K562 (cell line): ENCODE measurements around the gene ELF2.

Experiments
- FOS ChIP-seq: IDR thresholded peaks from 3 replicates; pipeline ENCODE4 v1.6.1; 2011; ENCODE audit not compliant: insufficient read length; ENCODE audit errors: extremely low read depth
- KLF6 ChIP-seq: fragments of 250-450 bp; sonication (Bioruptor Pico); IDR thresholded peaks from 2 replicates; pipeline ENCODE4 v1.4.0; 2020; ENCODE audit warnings: mild to moderate bottlenecking, moderate library complexity, borderline replicate concordance
- NR2C2 ChIP-seq, 2 experiments: fragments of 200-800 bp in 1 of 2; sonication (Bioruptor generic) in 1 of 2; sonication (generic) in 1 of 2; formaldehyde crosslinking in 1 of 2; IDR thresholded peaks; 2 replicates each; pipeline versions ENCODE4 v1.6.1 to v1.8.0; 2016 to 2022; ENCODE audit warnings: mild to moderate bottlenecking in 1 of 2, missing compliant biosample characterization in 1 of 2, missing genetic modification characterization in 1 of 2, missing genetic modification reagents in 1 of 2

DNA sequence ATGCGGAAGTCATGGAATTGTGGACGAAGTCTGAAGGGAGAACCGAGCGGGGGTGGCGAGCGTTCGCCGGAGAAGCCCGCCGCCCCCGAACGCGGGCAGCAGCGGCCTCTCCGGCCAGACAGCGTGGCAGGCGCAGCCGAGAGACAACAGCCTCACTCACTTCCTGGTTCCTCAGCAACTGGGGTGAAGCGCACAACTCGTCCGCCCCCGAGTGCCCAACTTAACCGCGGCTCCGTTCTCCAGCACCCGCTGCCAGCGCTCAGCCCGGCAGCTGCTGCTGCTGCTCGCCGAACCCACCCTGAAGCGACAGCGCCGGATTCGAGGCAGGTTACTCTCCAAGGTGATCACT is 93.4 kb downstream of the ELF2 start:
- TF ChIP-seq FOS (no peak), NR2C2 (CRISPR knock-in tag; IDR thresholded peaks at IDR 0.05) (no peak), NR2C2 (tag; IDR thresholded peaks at IDR 0.05) (no peak), KLF6 (CRISPR knock-in tag) (no peak)
